ENCODE results near the gene MTHFSD.
A peak's percentile ranks its signal among the peaks of the same experiment; 100 is the strongest.

Gene MTHFSD

GRCh38 chr16:86572041-86572521 is 17.0 kb upstream of the MTHFSD start:
- FAIRE-seq: no peak
- no peak for DNase-seq (ENCODE audit: extremely low spot score, insufficient read length, low read depth)

GRCh38 chr16:86571530-86571915 is 16.5 kb upstream of the MTHFSD start:
- DNase-seq (ENCODE audit: extremely low spot score, insufficient read length, low read depth): no peak
- no peak for FAIRE-seq

- DNase-seq (ENCODE audit: extremely low spot score, insufficient read length, low read depth) (no peak), FAIRE-seq (no peak)
Observed at GRCh38 chr16:86570558-86571529, 15.8 kb upstream of the MTHFSD start.

GRCh38 chr16:86569701-86570447 is 14.8 kb upstream of the MTHFSD start:
- DNase-seq (ENCODE audit: extremely low spot score, insufficient read length, low read depth) (no peak), FAIRE-seq (no peak)

- no peak for DNase-seq (ENCODE audit: extremely low spot score, insufficient read length, low read depth)
- FAIRE-seq: no peak
Observed at GRCh38 chr16:86568677-86569623, 13.9 kb upstream of the MTHFSD start.

GRCh38 chr16:86567701-86568581 is 12.9 kb upstream of the MTHFSD start:
- FAIRE-seq: no peak
- no peak for DNase-seq (ENCODE audit: extremely low spot score, insufficient read length, low read depth)

GRCh38 chr16:86566966-86567700 is 12.1 kb upstream of the MTHFSD start:
- DNase-seq (ENCODE audit: extremely low spot score, insufficient read length, low read depth) (no peak), FAIRE-seq (no peak)

- FAIRE-seq (no peak), DNase-seq (ENCODE audit: extremely low spot score, insufficient read length, low read depth) (no peak)
Observed at GRCh38 chr16:86566601-86566965, 11.5 kb upstream of the MTHFSD start, which contains the start of gene FOXC2. FOXC2 (plus strand) TSS chr16:86566829; CDS start chr16:86567336, 507 bp downstream.

GRCh38 chr16:86565644-86566511 is 10.8 kb upstream of the MTHFSD start:
- FAIRE-seq (no peak), DNase-seq (ENCODE audit: extremely low spot score, insufficient read length, low read depth) (no peak)

- FAIRE-seq (no peak), DNase-seq (ENCODE audit: extremely low spot score, insufficient read length, low read depth) (no peak)
Observed at GRCh38 chr16:86565181-86565631, 10.2 kb upstream of the MTHFSD start.

GRCh38 chr16:86563469-86564345 is 8.7 kb upstream of the MTHFSD start:
- FAIRE-seq: peak; percentile 92
- DNase-seq (ENCODE audit: extremely low spot score, insufficient read length, low read depth): peak; percentile 78

GRCh38 chr16:86562356-86562755 is 7.3 kb upstream of the MTHFSD start:
- FAIRE-seq (no peak), DNase-seq (ENCODE audit: extremely low spot score, insufficient read length, low read depth) (no peak)

- DNase-seq (ENCODE audit: extremely low spot score, insufficient read length, low read depth): no peak
- no peak for FAIRE-seq
Observed at GRCh38 chr16:86559802-86560305, 4.8 kb upstream of the MTHFSD start.

- DNase-seq (ENCODE audit: extremely low spot score, insufficient read length, low read depth): no peak
- no peak for FAIRE-seq
Observed at GRCh38 chr16:86558355-86559193, 3.5 kb upstream of the MTHFSD start.

GRCh38 chr16:86557587-86557986 is 2.6 kb upstream of the MTHFSD start:
- DNase-seq (ENCODE audit: extremely low spot score, insufficient read length, low read depth) (no peak), FAIRE-seq (no peak)

Data from GM18507 (cell line).